GM19455 (cell line): ENCODE data around the gene RAPGEF1.
A peak's percentile ranks its signal among the peaks of the same experiment; 100 is the strongest.
"Not testable (repeated sequence)": the region's sequence is repeated elsewhere in the genome, so short reads cannot be mapped to it uniquely, and the experiment has no call there.

Experiments
- ATAC-seq: cut with Tn5 transposase; IDR thresholded peaks from one replicate; pipeline ENCODE4 v1.9.1; 2021; ENCODE audit not compliant: unreplicated experiment

The RAPGEF1 gene

DNA sequence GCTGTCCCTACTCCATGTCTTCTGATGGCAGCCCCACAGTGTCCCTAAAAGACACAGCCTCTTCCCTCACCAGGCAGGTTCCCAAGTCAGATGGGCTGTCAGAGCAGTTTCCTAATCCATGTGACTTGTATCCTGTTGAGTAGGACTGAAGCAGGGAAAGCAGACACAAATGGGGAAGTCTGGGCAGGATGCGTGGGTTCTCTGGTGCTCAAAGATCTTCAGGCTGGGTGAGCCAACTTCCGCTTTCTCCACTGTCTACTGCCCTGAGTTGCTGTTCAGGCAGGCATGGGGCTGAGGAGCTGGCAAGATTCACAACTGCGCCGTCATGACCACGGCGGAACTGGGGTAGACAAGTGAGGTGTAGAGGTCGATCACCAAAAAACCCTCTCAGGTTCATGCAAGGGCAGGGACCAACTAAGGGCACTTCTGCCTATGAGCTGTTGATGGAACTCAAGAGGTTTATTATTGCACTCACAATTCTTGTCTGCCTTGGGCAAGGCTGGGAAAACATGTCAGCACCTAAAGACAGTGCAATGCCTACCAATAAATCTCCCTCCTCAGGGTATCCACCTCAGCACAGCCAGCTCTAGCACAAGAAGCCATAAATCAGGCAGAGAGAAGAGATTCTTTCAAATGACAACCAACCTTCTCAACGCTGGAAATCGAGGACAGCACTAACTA lies 83.4 kb downstream of the RAPGEF1 start:
- ATAC-seq: peak; percentile 51

DNA sequence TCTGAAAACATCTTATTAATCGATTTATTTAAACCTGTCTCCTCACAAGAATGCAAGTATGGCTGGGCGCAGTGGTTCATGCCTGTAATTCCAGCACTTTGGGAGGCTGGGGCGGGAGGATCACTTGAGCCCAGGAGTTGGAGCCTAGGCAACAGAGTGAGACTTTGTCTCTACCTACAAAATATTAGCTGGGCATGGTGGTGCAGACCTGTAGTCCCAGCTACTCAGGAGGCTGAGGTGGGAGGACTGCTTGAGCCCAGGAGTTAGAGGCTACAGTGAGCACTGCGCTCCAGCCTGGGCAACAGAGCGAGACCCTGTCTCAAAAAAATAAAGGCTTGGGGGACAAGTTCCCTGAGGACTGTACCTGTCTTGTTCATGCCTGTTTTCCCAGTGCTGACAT lies 85.5 kb downstream of the RAPGEF1 start:
- not testable (repeated sequence) for ATAC-seq

DNA sequence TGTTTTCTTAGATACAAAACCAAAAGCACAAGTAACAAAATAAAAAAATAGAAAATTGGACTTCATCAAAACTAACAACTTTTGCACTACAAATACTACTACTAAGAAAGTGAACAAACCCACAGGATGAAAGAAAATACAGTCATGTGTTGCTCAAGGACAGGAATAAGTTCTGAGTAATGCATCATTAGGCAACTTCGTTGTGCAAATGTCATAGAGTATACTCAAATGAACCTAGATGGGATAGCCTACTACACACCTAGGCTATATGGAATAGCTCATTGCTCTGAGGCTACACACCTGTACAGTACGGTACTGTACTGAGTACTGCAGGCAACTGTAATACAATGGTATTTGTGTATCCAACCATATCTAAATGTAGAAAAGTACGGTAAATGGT lies 88.3 kb downstream of the RAPGEF1 start:
- no peak for ATAC-seq

DNA sequence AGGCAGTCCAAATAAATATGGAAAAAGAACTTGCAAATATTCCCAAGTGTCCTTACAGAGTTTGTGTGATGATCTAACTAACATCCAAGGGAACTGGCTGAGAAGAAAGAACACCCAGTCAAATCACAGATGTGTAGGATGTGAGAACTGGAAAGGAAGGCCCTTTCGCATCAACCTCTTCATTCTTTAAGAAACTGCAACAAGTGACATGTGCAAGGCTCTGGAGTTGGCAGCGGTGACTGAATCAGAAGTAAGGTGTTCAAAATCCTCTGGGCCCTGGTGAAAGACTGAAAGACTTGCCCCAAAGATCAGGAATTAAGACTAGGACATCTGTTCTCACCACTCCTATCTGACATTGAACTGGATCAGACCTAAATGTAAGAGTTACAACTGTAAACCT lies 88.7 kb downstream of the RAPGEF1 start:
- ATAC-seq: no peak

DNA sequence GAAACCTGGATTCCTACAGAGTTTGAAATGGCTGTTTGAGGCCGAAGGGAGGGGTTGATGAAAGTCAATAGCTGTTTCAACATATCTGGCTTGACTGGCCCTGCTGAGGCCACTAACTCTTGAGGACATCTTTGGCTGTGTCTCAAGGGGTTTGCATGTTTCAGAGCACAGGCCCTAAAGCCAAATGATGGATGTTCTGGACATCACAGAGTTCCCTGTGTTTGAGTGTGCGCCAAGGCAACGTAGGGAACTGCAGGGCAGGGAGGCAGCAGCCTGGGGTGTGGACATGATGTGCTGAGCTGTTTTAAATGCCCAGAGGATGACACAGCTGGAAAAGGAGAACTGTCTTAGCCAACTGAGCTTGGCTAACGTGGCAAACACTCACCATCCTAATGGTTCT lies 89.6 kb downstream of the RAPGEF1 start:
- no peak for ATAC-seq

DNA sequence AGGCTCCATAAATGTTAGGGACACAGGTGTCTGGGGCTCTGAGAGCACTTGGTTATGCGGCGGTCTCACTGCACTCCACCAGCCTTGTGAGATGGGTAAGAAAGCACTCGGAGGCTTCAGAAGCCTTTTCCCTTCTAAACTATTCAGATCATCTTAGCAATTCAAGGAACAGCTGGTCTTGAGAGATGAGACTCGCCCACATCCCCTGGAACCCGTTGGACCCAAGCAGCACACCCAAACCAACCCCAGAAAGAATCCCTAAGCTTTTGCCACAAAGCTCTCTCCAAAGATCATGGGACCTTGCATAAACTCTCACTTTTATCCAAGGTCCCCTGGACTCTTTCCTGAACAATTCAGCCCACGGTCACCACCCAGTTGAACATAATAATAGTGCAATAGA lies 90.2 kb downstream of the RAPGEF1 start:
- no peak for ATAC-seq

DNA sequence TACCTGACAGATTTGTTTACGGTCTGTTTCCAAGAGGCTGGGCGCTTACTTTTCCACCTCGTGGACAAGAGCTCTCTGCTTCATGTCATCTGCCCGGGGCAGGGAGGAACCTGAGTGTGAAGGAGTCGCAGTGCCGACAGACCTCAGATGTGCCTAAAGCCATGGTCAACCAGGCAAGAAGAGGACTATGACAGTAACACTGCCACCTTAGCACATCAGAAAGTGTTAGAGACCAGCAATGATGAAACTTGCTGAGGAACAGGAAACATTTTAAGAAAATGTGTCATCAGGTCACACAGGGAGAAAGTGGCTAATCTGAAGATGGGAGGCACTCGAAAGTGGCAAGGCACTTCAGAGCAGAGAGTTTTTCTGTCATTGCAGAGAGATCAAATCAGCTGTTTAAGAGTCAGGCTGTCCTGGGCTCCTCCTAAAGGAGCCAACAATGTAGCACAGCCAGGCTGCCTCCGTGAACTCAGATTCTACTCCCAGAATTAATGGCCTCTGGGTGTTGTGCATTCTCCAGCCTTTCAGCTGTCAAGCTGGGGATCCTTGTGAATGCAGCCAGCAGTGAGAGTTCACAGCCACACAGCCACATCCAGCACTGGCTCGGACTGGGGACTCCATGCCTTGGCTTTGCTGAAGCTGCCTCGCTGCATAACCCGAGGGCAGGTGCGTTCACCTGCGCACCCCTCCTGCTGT lies 94.6 kb downstream of the RAPGEF1 start:
- no peak for ATAC-seq

DNA sequence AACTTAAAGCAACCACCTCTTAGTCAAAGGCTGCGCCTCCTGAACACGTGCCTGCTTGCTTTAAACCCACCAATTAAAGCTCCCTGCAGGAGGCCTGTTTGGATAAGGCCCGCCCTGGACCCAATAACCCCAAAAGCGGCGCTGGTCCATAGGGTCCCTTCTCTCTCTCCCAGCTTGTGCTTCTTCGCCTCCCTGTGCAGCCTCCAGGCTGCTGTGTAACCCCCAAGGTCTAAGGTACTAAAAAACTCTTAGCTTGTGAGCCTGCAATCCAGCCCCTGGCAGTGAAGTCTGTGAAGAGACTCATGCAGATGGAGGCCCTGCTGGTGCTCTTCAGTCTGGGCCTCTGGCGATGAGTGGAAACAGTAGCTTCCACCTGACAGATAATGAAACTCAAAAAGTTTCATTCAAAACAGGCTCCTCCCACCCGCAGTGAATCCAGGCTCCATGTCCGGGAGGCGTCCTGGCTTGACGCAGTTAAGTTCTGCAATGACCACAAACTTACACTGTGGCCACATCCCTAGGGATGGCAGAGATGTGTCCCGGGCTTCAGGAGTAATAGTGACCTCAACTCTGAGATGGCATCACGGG lies 97.3 kb downstream of the RAPGEF1 start:
- ATAC-seq: peak; percentile 73

DNA sequence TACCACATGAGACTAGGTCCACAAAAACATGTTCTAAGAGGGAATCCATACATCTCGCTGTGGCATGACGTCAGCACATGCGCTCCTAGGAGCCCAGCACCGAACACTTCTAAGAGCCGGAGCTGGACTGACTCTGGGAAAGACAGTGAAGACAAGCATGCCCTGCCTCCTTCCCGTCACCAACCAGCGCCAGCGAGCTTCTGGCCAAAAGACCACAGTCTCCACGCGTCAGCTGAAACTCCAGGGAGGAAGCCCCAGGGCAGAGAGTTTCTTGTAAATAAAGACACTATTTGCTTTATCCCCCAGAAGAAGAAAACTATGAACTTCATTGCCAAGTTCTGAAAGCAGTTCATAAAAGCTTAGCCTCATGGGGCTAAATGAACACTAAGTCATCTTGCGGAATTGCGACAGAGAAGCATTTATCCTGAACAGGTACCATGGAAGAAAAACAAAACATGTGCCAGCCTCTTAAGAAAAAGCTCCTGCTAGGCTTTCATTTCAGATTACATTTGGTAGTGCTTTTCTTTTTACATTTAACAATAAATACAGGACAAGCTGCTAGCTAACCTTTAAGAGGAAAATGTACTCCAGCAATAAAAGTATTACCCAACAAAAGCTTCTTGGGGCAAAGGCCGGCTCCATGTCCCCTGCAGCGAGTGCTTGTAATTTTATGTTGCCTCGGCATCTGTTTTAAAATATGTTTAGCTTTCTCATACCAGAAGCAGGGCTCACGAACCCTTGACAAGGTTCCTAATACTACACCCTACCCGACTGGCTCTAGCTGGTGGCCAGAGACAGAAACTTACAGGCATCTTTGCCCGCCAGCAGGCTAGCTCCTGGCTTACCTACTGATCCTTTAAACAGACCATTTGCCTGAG lies 98.0 kb downstream of the RAPGEF1 start:
- ATAC-seq: no peak

DNA sequence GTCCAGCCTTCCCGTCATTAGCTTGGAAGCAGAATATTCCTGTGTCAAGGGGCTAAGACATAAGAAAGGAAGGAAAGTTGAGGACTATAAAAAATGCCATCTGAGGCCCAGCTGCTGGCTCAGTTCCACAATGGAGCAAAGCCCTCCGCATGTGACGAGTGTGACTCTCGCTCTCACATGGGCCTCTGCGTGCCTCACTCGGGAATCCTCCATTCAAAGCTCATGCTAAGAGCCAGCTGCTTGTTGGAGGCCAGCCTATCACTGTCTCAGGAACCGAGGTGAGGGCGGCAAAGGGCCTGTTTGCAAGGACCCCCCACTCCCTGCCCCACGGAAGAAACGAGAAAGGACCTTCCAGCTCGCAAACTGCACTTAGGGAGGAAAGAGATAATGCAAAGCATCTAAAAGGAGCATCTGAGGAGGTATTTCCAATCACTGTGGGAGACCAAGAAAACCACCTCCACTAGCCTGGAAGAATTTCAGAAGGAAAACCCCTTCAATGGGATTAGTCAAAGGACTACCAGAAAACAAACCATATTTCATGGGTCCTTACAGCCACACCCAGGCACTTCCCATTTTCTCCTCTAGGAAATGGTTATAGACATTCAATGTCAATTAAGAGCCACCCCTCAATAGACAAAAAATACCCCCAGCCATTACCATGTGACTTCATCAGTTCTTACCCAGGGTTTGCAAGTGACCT lies 99.3 kb downstream of the RAPGEF1 start:
- no peak for ATAC-seq

DNA sequence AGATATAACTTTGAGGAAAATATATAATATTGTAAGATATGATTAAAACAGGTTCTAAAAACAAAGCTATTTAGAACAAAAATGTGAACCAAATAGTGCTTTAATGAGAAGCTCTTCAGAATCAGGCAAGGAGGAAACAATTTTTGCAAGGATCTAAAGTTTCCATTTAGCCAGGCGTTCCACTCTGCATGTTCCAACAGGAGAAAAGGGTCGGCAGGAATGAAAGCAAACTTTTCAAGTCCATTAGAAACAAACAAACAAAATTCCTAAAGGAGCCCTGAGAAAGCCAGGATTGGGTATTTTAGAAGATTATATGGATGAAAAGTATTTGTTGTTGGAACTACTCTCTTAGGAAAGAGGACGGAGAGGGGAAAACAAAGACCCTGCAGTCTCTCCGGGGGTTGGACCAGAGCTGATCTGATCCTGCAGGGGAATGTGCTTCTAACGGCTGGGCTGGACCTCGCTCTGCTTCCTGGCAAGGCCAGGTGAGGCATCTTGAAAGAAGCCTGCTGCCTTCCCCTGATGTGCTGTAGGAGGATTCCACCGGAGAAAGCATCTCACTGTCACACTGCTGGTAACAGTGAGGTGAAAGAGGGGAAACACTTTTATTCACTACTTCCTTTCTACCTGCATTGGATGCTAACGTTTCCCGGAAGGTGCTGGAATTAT lies 100.0 kb downstream of the RAPGEF1 start:
- no peak for ATAC-seq

DNA sequence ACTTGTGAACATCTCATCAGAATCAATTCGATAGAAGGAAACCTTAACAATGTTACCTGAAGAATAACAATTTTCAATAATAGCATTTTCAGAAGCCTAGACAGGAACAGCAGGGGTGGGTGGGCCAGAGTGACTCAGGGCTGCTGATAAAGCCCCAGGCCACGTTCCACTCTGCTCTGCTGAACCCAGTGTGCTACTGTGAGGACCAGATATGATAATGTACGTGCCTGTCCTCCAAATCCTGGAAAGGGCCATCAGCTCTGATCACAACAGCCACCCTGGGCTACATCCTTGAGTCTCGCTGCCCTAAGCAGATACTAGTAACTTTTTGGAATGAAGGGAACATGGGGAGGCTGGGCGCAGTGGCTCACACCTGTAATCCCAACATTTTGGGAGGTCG lies 103.3 kb downstream of the RAPGEF1 start:
- no peak for ATAC-seq

DNA sequence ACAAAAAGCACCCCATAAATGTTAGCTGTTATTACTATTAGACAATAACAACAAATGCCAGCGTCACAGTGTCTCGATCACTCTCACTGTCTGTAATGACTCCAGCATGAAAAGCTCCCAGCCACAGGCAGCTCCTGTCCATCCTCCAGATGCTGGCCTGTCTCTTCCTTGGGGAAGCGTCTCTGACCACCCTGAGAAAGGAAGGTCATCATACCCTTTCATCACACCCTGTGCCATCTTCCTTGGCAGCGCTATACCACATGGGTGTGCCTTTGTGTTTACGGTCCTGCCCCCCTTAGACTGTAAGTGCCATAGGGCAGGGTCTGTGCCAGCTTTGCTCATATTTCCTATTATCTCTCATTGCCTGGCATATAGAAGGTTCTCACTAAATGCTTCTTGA lies 104.0 kb downstream of the RAPGEF1 start:
- no peak for ATAC-seq

DNA sequence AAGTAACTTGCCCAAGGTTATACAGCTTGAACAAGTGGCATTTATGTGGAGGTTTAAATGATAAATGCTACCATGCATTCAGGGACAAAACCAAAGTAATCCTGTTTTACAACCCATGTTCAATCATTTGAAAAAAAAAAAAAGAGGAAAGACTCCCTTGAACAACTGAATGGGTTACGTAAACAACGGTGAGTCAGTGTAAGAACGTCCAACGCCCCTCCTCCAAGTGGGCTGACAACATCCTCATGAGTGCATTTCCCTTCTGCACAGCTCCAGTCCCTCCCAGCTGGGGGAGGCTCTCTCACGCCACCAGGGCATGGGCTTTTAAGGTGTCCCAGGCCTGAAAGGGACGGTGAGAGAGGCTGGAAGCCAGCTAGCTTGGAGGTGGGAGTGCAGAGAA lies 104.6 kb downstream of the RAPGEF1 start:
- ATAC-seq: no peak

DNA sequence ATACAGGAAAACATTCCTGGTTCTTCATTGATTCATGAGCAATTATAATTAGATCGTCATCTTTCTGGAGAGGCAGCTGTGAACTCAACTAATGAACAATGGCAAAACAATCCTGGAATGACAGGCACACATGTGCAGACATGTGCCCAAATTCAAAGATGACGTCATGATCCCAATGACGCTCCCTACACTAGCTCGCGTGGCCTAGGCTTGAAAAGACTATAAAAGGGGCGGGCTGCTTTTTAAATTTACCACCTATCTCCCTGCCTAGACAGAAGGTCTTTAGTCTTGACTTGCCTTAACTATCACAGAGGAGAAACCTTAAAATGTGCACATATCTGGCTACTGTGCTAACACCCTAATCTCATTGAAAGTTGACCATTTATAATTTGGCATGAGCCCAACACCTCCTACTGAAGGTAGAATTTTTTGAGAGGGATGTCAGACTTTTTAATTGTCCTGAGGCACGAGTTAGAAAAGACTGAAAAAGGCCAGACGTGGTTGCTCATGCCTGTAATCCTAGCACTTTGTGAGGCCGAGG lies 106.3 kb downstream of the RAPGEF1 start:
- no peak for ATAC-seq

DNA sequence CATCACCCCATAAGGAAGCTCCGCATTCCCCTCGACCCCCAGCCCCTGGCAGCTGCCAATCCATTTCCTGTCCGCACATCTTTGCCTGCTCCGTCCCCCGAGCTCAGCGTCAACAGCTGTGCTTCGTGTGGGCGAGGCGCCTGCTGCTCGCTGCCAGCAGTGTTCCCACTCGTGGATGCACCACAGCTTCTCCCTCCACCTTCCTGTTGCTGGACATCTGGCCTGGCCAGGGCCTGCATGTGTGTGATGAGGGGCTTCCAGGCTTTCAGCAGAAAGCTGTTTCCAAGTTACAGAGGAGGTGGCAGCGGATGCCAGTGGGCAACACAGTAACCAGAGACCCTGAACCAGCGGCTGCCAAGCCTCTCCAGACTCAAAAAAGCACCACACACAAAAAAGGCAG lies 108.6 kb downstream of the RAPGEF1 start:
- no peak for ATAC-seq

DNA sequence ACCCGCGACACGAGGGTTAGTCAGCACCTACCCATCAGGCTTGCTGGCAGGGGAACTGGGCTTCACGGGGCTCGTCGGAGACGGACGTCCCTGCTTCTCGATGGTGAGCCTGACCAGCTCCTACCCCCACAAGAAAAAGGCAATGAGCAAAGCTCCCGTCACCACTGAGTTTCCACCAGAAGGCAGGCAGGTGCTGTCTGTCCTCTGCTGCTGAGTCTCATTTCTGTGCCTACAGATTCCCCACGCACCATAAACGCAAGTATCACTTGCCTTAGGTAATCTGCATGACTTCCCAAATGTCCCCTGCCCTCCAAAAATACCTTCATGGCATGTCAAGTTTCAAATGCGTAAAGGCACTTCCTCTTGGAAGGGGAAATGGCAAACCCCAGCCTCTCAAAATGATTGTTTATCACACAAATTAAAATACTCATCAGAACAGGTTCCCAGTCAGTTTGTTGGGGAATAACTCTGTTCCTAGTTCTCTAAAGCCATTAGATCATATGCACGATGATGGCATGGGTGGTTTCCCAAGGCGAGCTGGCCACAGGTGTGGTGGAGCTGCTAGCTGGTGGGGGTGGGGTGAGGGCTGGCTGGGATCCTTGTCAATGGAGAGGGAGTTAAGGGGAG lies 109.6 kb downstream of the RAPGEF1 start:
- ATAC-seq: no peak

DNA sequence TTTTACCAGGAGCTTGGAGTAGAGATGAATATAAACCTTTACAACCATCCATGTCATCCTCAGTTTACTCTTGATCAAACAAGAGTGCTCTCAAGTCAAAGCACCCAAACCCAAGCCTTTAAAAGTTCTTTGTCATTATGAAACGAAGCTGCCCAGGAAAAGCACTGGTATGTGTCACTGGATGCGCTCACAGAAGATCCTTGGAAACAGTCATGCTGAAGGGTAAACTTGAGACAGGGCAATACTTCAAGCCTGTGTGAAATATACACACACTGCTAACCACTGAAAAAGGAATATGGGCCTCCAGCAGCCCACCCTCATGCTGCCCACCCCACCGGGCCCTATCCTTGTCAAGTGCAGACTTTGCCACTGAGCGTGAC lies 110.1 kb downstream of the RAPGEF1 start:
- ATAC-seq: no peak

DNA sequence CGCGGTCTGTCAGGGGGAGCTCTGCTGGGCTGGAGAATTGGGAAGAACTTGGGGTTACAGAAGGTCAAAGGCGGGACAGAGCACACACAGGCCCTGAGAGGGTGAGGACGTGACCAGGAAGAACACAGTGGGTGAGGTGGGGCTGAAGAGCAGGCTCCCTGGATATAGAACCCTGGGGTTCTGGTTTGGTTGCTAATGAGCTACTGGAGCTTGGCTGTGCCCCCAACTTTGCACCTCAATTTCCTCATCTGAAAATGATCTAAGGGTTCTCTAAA lies 110.7 kb downstream of the RAPGEF1 start:
- ATAC-seq: no peak
